Fibroblast of lung (primary cell): ENCODE measurements around the gene FBLN1.

ENCODE experiments used
- EZH2 ChIP-seq: IDR thresholded peaks from 2 replicates; pipeline ENCODE4 v1.5.1; 2012; ENCODE audit warnings: low read length, control low read depth, mild to moderate bottlenecking; ENCODE audit errors: missing control alignments
- TF ChIP-seq, protein P1 (sequence below), 2 donors: IDR thresholded peaks in 1 of 2; conservative IDR thresholded peaks in 1 of 2; 1 replicate in 1 of 2; 2 replicates in 1 of 2; pipeline ENCODE4 v1.5.1; 2011 to 2012; ENCODE audit warnings: low read length in 2 of 2, control low read depth in 1 of 2, inconsistent platforms in 1 of 2, low read depth in 1 of 2, mild to moderate bottlenecking in 1 of 2

DNA sequence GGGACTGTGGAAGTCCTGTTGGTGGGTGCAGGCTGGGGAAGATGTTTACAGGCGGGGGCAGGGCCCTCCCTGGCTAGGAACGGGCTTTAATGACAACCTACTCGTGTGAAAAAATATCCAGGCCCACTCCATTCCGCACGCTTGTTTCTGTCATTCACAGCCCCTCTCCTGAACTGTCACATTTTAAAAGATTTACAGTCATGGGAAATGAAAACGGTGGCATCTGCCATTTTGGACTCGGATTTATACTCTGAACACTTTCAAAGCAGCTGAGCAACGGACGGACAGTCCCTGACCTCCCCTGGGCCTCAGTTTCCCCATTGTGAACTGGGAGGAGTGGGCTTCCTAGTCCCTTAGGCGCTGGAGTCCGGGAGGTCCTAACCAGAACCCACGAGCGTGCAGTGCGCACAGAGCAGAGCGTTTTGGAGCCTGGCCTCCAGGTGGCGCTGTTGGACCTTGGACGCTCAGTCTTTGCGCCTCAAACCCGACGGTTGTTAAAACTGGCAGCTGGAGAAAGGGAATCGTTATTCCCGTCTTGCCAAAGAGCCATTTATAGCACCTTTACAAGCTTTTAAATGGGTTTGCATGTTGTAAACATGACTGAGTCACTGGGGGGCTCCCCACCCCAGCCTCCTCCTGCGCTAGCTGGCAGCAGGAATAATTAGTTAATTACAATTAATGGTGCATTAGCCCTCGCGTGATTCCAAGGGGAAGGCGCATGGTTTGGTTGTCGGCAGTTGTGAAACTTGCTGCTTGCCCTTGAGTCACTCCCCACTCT lies 75.3 kb downstream of the FBLN1 start:
- TF ChIP-seq, protein P1, sequence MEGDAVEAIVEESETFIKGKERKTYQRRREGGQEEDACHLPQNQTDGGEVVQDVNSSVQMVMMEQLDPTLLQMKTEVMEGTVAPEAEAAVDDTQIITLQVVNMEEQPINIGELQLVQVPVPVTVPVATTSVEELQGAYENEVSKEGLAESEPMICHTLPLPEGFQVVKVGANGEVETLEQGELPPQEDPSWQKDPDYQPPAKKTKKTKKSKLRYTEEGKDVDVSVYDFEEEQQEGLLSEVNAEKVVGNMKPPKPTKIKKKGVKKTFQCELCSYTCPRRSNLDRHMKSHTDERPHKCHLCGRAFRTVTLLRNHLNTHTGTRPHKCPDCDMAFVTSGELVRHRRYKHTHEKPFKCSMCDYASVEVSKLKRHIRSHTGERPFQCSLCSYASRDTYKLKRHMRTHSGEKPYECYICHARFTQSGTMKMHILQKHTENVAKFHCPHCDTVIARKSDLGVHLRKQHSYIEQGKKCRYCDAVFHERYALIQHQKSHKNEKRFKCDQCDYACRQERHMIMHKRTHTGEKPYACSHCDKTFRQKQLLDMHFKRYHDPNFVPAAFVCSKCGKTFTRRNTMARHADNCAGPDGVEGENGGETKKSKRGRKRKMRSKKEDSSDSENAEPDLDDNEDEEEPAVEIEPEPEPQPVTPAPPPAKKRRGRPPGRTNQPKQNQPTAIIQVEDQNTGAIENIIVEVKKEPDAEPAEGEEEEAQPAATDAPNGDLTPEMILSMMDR (conservative IDR thresholded peaks at IDR 0.05 in 1 of 2, IDR thresholded peaks at IDR 0.05 in 1 of 2; ENCODE audit: low read depth in 1 of 2, low read length in 2 of 2) = peak; percentile 94 to 97
- no peak for TF ChIP-seq EZH2
